IMR-90 (cell line): ENCODE results near the gene STYXL1. TPM values are rescaled to one million over a fixed set of nuclear protein-coding genes. Genes with fewer than 3 reads are reported as not detected.

Experiments
- ATAC-seq: fragments of 200-7000 bp; cut with Tn5 transposase; 2 replicates; pipeline ENCODE4 v1.9.1; 2020; ENCODE audit warnings: low read depth, mild to moderate bottlenecking, moderate library complexity
- BruUV-seq: library from RNA; stranded (reverse); fragments of 400-500 nt; replicated peaks from 2 replicates; lab custom pipeline; 2021; lab: Mats Ljungman, UMichigan
- CTCF ChIA-PET: fragments of 300-600 bp; formaldehyde crosslinking; extraction: SDS; loops from one replicate; lab custom pipeline; 2021; ENCODE audit warnings: antibody characterized with exemption; lab: Yijun Ruan, JAX
- POLR2A ChIA-PET: fragments of 300-600 bp; sonication (Branson Sonifier 250); formaldehyde crosslinking; loops from one replicate; lab custom pipeline; 2022; ENCODE audit warnings: antibody characterized with exemption; ENCODE audit not compliant: unreplicated experiment; lab: Charles Lee
- DNase-seq: peaks from one replicate; pipeline ENCODE4 v3.0.0; 2013
- H2AFZ ChIP-seq: replicated peaks from 2 replicates; pipeline ENCODE3; 2013; ENCODE audit warnings: low read length, mild to moderate bottlenecking; ENCODE audit not compliant: poor library complexity
- H2AK5ac ChIP-seq: 2 replicates; pipeline ENCODE4 v1.6.1; 2013; ENCODE audit warnings: low read depth, low read length, inconsistent platforms
- H2AK9ac ChIP-seq: replicated peaks from 2 replicates; pipeline ENCODE3; 2013; ENCODE audit warnings: mild to moderate bottlenecking, low read depth, low read length, moderate library complexity; ENCODE audit not compliant: poor library complexity
- H2BK120ac ChIP-seq: 2 replicates; pipeline ENCODE4 v1.6.1; 2013; ENCODE audit warnings: low read depth, low read length, inconsistent platforms
- H2BK15ac ChIP-seq: 3 replicates; pipeline ENCODE4 v1.6.1; 2013; ENCODE audit warnings: low read depth, low read length, inconsistent platforms
- H2BK20ac ChIP-seq: 2 replicates; pipeline ENCODE4 v1.6.1; 2013; ENCODE audit warnings: low read depth, mild to moderate bottlenecking, inconsistent platforms, low read length, moderate library complexity
- H2BK5ac ChIP-seq: 2 replicates; pipeline ENCODE4 v1.6.1; 2013; ENCODE audit warnings: mild to moderate bottlenecking, low read depth, low read length, inconsistent platforms; ENCODE audit not compliant: poor library complexity, severe bottlenecking
- H3K14ac ChIP-seq: replicated peaks from 2 replicates; pipeline ENCODE4 v1.6.1; 2013; ENCODE audit warnings: low read depth, low read length, inconsistent platforms
- H3K18ac ChIP-seq: 2 replicates; pipeline ENCODE4 v1.6.1; 2013; ENCODE audit warnings: low read depth, low read length, control low read depth
- H3K23ac ChIP-seq: 2 replicates; pipeline ENCODE4 v1.6.1; 2013; ENCODE audit warnings: low read depth, low read length, inconsistent platforms
- H3K27ac ChIP-seq: 2 replicates; pipeline ENCODE4 v1.5.1; 2013; ENCODE audit warnings: mild to moderate bottlenecking, control low read depth, low read length; ENCODE audit not compliant: insufficient read depth
- H3K27me3 ChIP-seq: 2 replicates; pipeline ENCODE4 v1.6.1; 2013; ENCODE audit warnings: low read length; ENCODE audit not compliant: control insufficient read depth, insufficient read depth
- H3K36me3 ChIP-seq: 2 replicates; pipeline ENCODE4 v1.6.1; 2013; ENCODE audit warnings: low read length, mixed read lengths; ENCODE audit not compliant: control insufficient read depth, insufficient read depth
- H3K4ac ChIP-seq: 2 replicates; pipeline ENCODE4 v1.6.1; 2013; ENCODE audit warnings: low read depth, low read length, inconsistent platforms
- H3K4me1 ChIP-seq: 2 replicates; pipeline ENCODE4 v1.6.1; 2013; ENCODE audit warnings: low read length, mixed read lengths; ENCODE audit not compliant: control insufficient read depth, insufficient read depth
- H3K4me2 ChIP-seq: 2 replicates; pipeline ENCODE4 v1.6.1; 2013; ENCODE audit warnings: low read depth, mild to moderate bottlenecking, control low read depth, low read length, moderate library complexity
- H3K4me3 ChIP-seq: 2 replicates; pipeline ENCODE4 v1.5.1; 2013; ENCODE audit warnings: low read depth, mild to moderate bottlenecking, control low read depth, low read length, moderate library complexity; ENCODE audit not compliant: insufficient read depth
- H3K56ac ChIP-seq: 2 replicates; pipeline ENCODE4 v1.6.1; 2013; ENCODE audit warnings: low read length, inconsistent platforms; ENCODE audit not compliant: insufficient read depth; ENCODE audit errors: extremely low read depth
- H3K79me1 ChIP-seq, 2 experiments: 2 replicates each; pipeline ENCODE4 v1.6.1; 2013; ENCODE audit warnings: low read length in 2 of 2, inconsistent platforms in 1 of 2, low read depth in 1 of 2
- H3K9ac ChIP-seq: 2 replicates; pipeline ENCODE4 v1.6.1; 2013; ENCODE audit warnings: low read depth, low read length, control low read depth
- H3K9me1 ChIP-seq: 2 replicates; pipeline ENCODE4 v1.6.1; 2013; ENCODE audit warnings: low read length, inconsistent platforms; ENCODE audit not compliant: insufficient read depth
- H3K9me3 ChIP-seq: 2 replicates; pipeline ENCODE4 v1.6.1; 2013; ENCODE audit warnings: low read length; ENCODE audit not compliant: control insufficient read depth, insufficient read depth
- H4K20me1 ChIP-seq: 2 replicates; pipeline ENCODE4 v1.6.1; 2013; ENCODE audit warnings: low read length, inconsistent platforms; ENCODE audit not compliant: insufficient read depth
- H4K5ac ChIP-seq: 2 replicates; pipeline ENCODE4 v1.6.1; 2013; ENCODE audit warnings: mild to moderate bottlenecking, low read depth, low read length, control low read depth
- H4K8ac ChIP-seq, 2 experiments: 2 replicates each; pipeline ENCODE4 v1.6.1; 2013; ENCODE audit warnings: low read depth in 2 of 2, low read length in 2 of 2, control low read depth in 1 of 2, inconsistent platforms in 1 of 2
- H4K91ac ChIP-seq: 2 replicates; pipeline ENCODE4 v1.6.1; 2013; ENCODE audit warnings: low read depth, low read length, inconsistent platforms; ENCODE audit not compliant: insufficient read depth
- BHLHE40 ChIP-seq: fragments of 150-350 bp; IDR thresholded peaks from 2 replicates; pipeline ENCODE4 v1.6.1; 2016; ENCODE audit warnings: mild to moderate bottlenecking, low read depth, low read length
- CEBPB ChIP-seq: IDR thresholded peaks from 2 replicates; pipeline ENCODE4 v1.6.1; 2012; ENCODE audit warnings: low read depth, low read length, improper control_type of control experiment
- CHD1 ChIP-seq: IDR thresholded peaks from 2 replicates; pipeline ENCODE4 v1.6.1; 2012; ENCODE audit warnings: low read depth, low read length, improper control_type of control experiment
- CTCF ChIP-seq: conservative IDR thresholded peaks from 2 replicates; pipeline ENCODE4 v1.5.1; 2012; ENCODE audit warnings: mild to moderate bottlenecking, low read depth, low read length, improper control_type of control experiment
- ELK1 ChIP-seq: fragments of 150-350 bp; IDR thresholded peaks from 2 replicates; pipeline ENCODE4 v1.6.1; 2016; ENCODE audit warnings: low read depth, mild to moderate bottlenecking, low read length, moderate library complexity, borderline replicate concordance
- FOS ChIP-seq: fragments of 150-350 bp; IDR thresholded peaks from 2 replicates; pipeline ENCODE4 v1.6.1; 2016; ENCODE audit warnings: low read depth, low read length
- MAFK ChIP-seq: IDR thresholded peaks from 2 replicates; pipeline ENCODE4 v1.6.1; 2012; ENCODE audit warnings: low read depth, low read length, improper control_type of control experiment
- MAZ ChIP-seq: IDR thresholded peaks from 2 replicates; pipeline ENCODE4 v1.6.1; 2012; ENCODE audit warnings: low read depth, mild to moderate bottlenecking, low read length, improper control_type of control experiment, moderate library complexity, borderline replicate concordance
- MXI1 ChIP-seq: IDR thresholded peaks from 2 replicates; pipeline ENCODE4 v1.6.1; 2012; ENCODE audit warnings: low read depth, mild to moderate bottlenecking, low read length, moderate library complexity, borderline replicate concordance
- NFE2L2 ChIP-seq: fragments of 150-350 bp; IDR thresholded peaks from 2 replicates; pipeline ENCODE4 v1.6.1; 2016; ENCODE audit warnings: low read depth, mild to moderate bottlenecking, low read length
- POLR2A ChIP-seq: IDR thresholded peaks from 2 replicates; pipeline ENCODE4 v1.6.1; 2012; ENCODE audit warnings: mild to moderate bottlenecking, low read depth, low read length
- RAD21 ChIP-seq: IDR thresholded peaks from 2 replicates; pipeline ENCODE4 v1.6.1; 2012; ENCODE audit warnings: low read length, improper control_type of control experiment
- RCOR1 ChIP-seq: IDR thresholded peaks from 2 replicates; pipeline ENCODE4 v1.6.1; 2012; ENCODE audit warnings: mild to moderate bottlenecking, low read length, improper control_type of control experiment; ENCODE audit not compliant: insufficient replicate concordance
- RFX5 ChIP-seq: IDR thresholded peaks from 2 replicates; pipeline ENCODE4 v1.8.0; 2012; ENCODE audit warnings: low read depth, mild to moderate bottlenecking, low read length, moderate library complexity
- SMC3 ChIP-seq: fragments of 150-350 bp; IDR thresholded peaks from 2 replicates; pipeline ENCODE4 v1.6.1; 2016; ENCODE audit warnings: low read depth, mild to moderate bottlenecking, antibody characterized with exemption, low read length, moderate library complexity
- USF2 ChIP-seq: fragments of 150-350 bp; IDR thresholded peaks from 2 replicates; pipeline ENCODE4 v1.6.1; 2017; ENCODE audit warnings: mild to moderate bottlenecking, antibody characterized with exemption, low read length, low read depth
- WGBS, 2 experiments: methylation state at CpG; one replicate each; pipeline versions ENCODE4 v1.1.5 to v1.1.7; 2013; ENCODE audit warnings: missing lambda C conversion rate in 2 of 2; ENCODE audit not compliant: insufficient read length in 1 of 2; ENCODE audit errors: extremely low coverage in 2 of 2; 5-methylcytosine and 5-hydroxymethylcytosine counted together
- dilution Hi-C: fragments of 300-500 bp; cut with HindIII; formaldehyde crosslinking; loops from one replicate; pipeline ENCODE4 v1.14.3; 2018; ENCODE audit warnings: low sequenced_read_pairs; ENCODE audit not compliant: unreplicated experiment
- in situ Hi-C: fragments of 300-500 bp; cut with MboI; formaldehyde crosslinking; loops from 3 replicates; pipeline ENCODE4 v1.14.3; 2019; ENCODE audit warnings: low sequenced_read_pairs, inconsistent platforms, mixed read lengths
- intact Hi-C: fragments of 100-400 bp; cut with micrococcal nuclease; formaldehyde crosslinking; loops from 2 replicates; pipeline ENCODE4 v1.10.0; 2022
- polyA plus RNA-seq, 3 experiments: library from polyadenylated mRNA; depleted of rRNA; stranded (reverse); fragments of >200 nt; gene quantifications; 2 replicates each; pipeline ENCODE4 v1.2.3, GENCODE V29; 2012; ENCODE audit warnings: low replicate concordance in 1 of 3
- total RNA-seq: library from RNA; depleted of rRNA; stranded (reverse); fragments of >200 nt; gene quantifications from 2 replicates; pipeline ENCODE4 v1.2.3, GENCODE V29; 2012

The STYXL1 gene
- total and polyA plus RNA-seq, 2 of the 4 experiments (the other 2 are of a cell fraction) = 66.1 to 73.8 TPM

DNA sequence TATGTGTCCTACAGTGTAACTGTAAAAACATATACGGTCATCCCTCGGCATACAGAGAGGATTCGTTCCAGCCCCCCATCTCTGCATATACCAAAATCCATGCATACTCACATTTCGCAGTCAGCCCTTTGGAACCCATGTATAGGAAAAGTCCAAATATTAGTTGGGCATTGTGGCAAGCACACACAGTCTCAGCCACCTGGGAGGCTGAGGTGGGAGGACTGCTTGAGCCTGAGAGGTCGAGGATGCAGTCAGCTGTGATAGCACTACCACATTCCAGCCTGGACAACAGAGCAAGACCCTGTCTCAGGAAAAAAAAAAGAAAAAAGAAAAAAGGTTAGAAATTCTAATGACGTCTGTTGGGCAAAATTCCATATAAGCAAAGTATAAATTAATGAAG is 29.2 kb upstream of the STYXL1 start:
- in situ Hi-C loops = no loop called here
- H2AK9ac ChIP-seq = no peak overlapping the region

More for the DNA sequence above, 29.2 kb upstream of the STYXL1 start:
- Histone ChIP-seq H3K4me2 (no peak overlapping the region), H3K9me3 (peaks cover 5% of the 10 kb centered on the region), H3K9me1 (0 out of 2 replicates have a peak, but pooled peaks cover 8% of the 10 kb centered on the region), H3K56ac (no peak overlapping the region), H2BK5ac (no peak overlapping the region), H2BK20ac (no peak overlapping the region), H3K4me3 (no peak overlapping the region), H2BK15ac (0 out of 3 replicates have a peak overlapping the region, but pooled peaks have one; percentile 36), H4K5ac (no peak overlapping the region), H4K20me1 (no peaks in the 10 kb centered on the region), H3K4me1 (peaks cover 6% of the 10 kb centered on the region), H3K14ac (no peak overlapping the region), H3K18ac (no peak overlapping the region), H4K8ac (no peak overlapping the region), H3K9ac (no peak overlapping the region), H4K91ac (no peak overlapping the region), H2AFZ (no peak overlapping the region), H2AK5ac (no peak overlapping the region), H3K27ac (no peak overlapping the region; the same call in 1 of the 2 replicates), H3K4ac (no peak overlapping the region), H3K79me1 (no peaks in the 10 kb centered on the region), H2BK120ac (no peak overlapping the region), H3K36me3 (no peaks in the 10 kb centered on the region), H3K27me3 (no peaks in the 10 kb centered on the region), H3K23ac (no peak overlapping the region)
- no CpG with 5 or more reads among the region's 6 CpGs for WGBS, 2 experiments
- dilution Hi-C loops = no loop called here
- TF ChIP-seq SMC3 (no peak), USF2 (no peak), POLR2A (no peak), CTCF (no peak), ELK1 (no peak), CEBPB (no peak), MAZ (no peak), NFE2L2 (no peak), RAD21 (no peak), CHD1 (no peak), FOS (no peak), RCOR1 (no peak), MAFK (no peak), RFX5 (no peak), BHLHE40 (no peak), MXI1 (no peak)
- ChIA-PET CTCF (no interaction called here), POLR2A (no interaction called here)
- DNase-seq (no peak), ATAC-seq (no peak)
- no TSS peak for BruUV-seq
- intact Hi-C loops = no loop called here
